Common myeloid progenitor, CD34-positive (primary cell): ENCODE data around the gene ZPBP2.

Experiments used
- CTCF ChIA-PET: fragments of 350-600 bp; sonication (Branson Sonifier 250); formaldehyde crosslinking; loops from one replicate; lab custom pipeline; 2021; ENCODE audit warnings: antibody characterized with exemption; lab: Charles Lee
- POLR2A ChIA-PET: fragments of 350-600 bp; sonication (Branson Sonifier 250); formaldehyde crosslinking; loops from one replicate; lab custom pipeline; 2021; ENCODE audit warnings: antibody characterized with exemption; lab: Charles Lee
- DNase-seq, 3 donors: peaks; one replicate each; pipeline versions ENCODE4 v3.0.0 to v3.0.0-alpha.2; 2013
- H3K27ac ChIP-seq, 2 experiments: 1 replicate in 1 of 2; 2 replicates in 1 of 2; pipeline ENCODE4 v1.7.0; 2013; ENCODE audit warnings: inconsistent platforms in 2 of 2, low read length in 2 of 2, mild to moderate bottlenecking in 2 of 2, low read depth in 1 of 2, moderate library complexity in 1 of 2; ENCODE audit not compliant: severe bottlenecking in 2 of 2, insufficient read depth in 1 of 2, poor library complexity in 1 of 2
- H3K27me3 ChIP-seq, 5 experiments: replicated peaks in 2 of 5; 1 replicate in 3 of 5; 2 replicates in 2 of 5; pipeline versions ENCODE4 v1.6.1 to v1.7.0; 2013; ENCODE audit warnings: low read length in 4 of 5, mild to moderate bottlenecking in 2 of 5, moderate library complexity in 2 of 5, inconsistent platforms in 1 of 5; ENCODE audit not compliant: insufficient read depth in 5 of 5, control insufficient read depth in 4 of 5
- H3K36me3 ChIP-seq, 4 experiments: 1 replicate in 2 of 4; 2 replicates in 2 of 4; pipeline versions ENCODE4 v1.6.1 to v1.7.0; 2013; ENCODE audit warnings: low read length in 3 of 4, control low read depth in 1 of 4, mild to moderate bottlenecking in 1 of 4; ENCODE audit not compliant: control insufficient read depth in 4 of 4, insufficient read depth in 4 of 4
- H3K4me1 ChIP-seq, 4 experiments: 1 replicate in 3 of 4; 2 replicates in 1 of 4; pipeline versions ENCODE4 v1.6.1 to v1.7.1; 2013; ENCODE audit warnings: low read length in 3 of 4, mild to moderate bottlenecking in 3 of 4, control low read depth in 1 of 4, inconsistent platforms in 1 of 4, moderate library complexity in 1 of 4; ENCODE audit not compliant: control insufficient read depth in 4 of 4, insufficient read depth in 4 of 4; ENCODE audit errors: control extremely low read depth in 1 of 4
- H3K4me3 ChIP-seq, 7 experiments: 1 replicate in 4 of 7; 2 replicates in 3 of 7; pipeline versions ENCODE4 v1.5.1 to v1.7.0; 2013; ENCODE audit warnings: mild to moderate bottlenecking in 7 of 7, low read length in 6 of 7, moderate library complexity in 6 of 7, inconsistent platforms in 2 of 7, low read depth in 2 of 7, control low read depth in 1 of 7; ENCODE audit not compliant: insufficient read depth in 4 of 7, control insufficient read depth in 1 of 7; ENCODE audit errors: extremely low read depth in 1 of 7
- H3K9me3 ChIP-seq, 5 experiments: 1 replicate in 4 of 5; 2 replicates in 1 of 5; pipeline versions ENCODE4 v1.6.1 to v1.7.1; 2013; ENCODE audit warnings: low read length in 4 of 5, mild to moderate bottlenecking in 2 of 5, inconsistent platforms in 1 of 5, low read depth in 1 of 5, moderate library complexity in 1 of 5; ENCODE audit not compliant: control insufficient read depth in 4 of 5, insufficient read depth in 2 of 5; ENCODE audit errors: control extremely low read depth in 1 of 5
- WGBS: methylation state at CpG from one replicate; pipeline ENCODE4 v1.1.5; 2013; ENCODE audit not compliant: insufficient coverage; 5-methylcytosine and 5-hydroxymethylcytosine counted together

The ZPBP2 gene

GRCh38 chr17:39904990-39905288 lies 36.9 kb downstream of the ZPBP2 start:
- POLR2A ChIA-PET = no interaction called here
- CTCF ChIA-PET = interaction anchor here (1.0 to 1.5 kb wide), 3 partner anchors 9 to 113 kb away, joined by 3 to 4 read pairs (median 3); no protein-coding TSS in a partner anchor

DNA sequence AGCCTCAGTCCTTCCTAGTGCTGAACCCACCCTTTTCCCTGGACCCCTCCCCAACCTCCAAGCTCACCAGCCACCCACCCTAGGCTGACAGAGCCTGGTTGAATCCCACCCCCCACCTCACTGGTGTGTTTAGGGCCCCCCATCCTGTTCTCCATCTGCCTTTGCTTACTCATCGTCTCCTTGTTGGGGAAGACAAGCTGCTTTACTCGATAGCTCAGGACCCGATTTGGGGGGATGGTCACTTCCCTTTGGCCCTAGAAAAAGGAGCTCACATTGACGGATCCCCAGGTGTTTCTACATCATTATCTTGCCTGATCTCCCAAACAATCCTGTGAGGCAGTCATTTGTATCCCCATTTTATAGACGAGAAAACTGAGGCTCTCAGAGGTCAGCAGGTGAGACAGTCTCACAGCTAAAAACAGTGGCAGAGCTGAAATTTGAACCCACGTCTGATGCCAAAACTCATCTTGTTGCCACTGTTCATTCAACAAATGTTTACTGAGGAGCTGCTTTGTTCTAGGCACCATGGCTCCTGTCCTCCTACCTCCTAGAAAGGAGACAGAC lies 40.9 kb downstream of the ZPBP2 start:
- Histone ChIP-seq H3K27me3 (no peaks in the 10 kb centered on the region), H3K9me3 (no peaks in the 10 kb centered on the region), H3K4me3 (no peak overlapping the region), H3K36me3 (peaks cover 0 to 13% (median 0%) of the 10 kb centered on the region in 4 experiments), H3K27ac (no peak overlapping the region), H3K4me1 (peaks cover 0 to 17% (median 4%) of the 10 kb centered on the region in 4 experiments)
- no peak for DNase-seq
- POLR2A ChIA-PET = no interaction called here
- 100% methylated on average over 6 of the region's 6 CpGs for WGBS
- CTCF ChIA-PET = interaction anchor here (1.0 to 1.1 kb wide), 2 partner anchors 11 to 31 kb away, joined by 3 to 4 read pairs; no protein-coding TSS in a partner anchor

More at GRCh38 chr17:39904990-39905288, 36.9 kb downstream of the ZPBP2 start:
- Histone ChIP-seq H3K4me1 (peaks cover 8 to 32% (median 16%) of the 10 kb centered on the region in 4 experiments), H3K9me3 (no peaks in the 10 kb centered on the region), H3K27me3 (no peaks in the 10 kb centered on the region), H3K27ac (no peak overlapping the region), H3K4me3 (no peak overlapping the region), H3K36me3 (peaks cover 0 to 6% (median 0%) of the 10 kb centered on the region in 4 experiments)
- DNase-seq = no peak
- WGBS = 100% methylated on average over 3 of the region's 3 CpGs

GRCh38 chr17:39913989-39914388 lies 46.0 kb downstream of the ZPBP2 start:
- DNase-seq = no peak
- POLR2A ChIA-PET = no interaction called here
- Histone ChIP-seq H3K27ac (no peak overlapping the region), H3K4me1 (no peaks in the 10 kb centered on the region), H3K27me3 (no peaks in the 10 kb centered on the region), H3K9me3 (no peaks in the 10 kb centered on the region), H3K36me3 (peaks cover 6 to 11% (median 7%) of the 10 kb centered on the region in 4 experiments), H3K4me3 (no peak overlapping the region)
- CTCF ChIA-PET = no interaction called here
- 88% methylated on average over 3 of the region's 3 CpGs for WGBS

DNA sequence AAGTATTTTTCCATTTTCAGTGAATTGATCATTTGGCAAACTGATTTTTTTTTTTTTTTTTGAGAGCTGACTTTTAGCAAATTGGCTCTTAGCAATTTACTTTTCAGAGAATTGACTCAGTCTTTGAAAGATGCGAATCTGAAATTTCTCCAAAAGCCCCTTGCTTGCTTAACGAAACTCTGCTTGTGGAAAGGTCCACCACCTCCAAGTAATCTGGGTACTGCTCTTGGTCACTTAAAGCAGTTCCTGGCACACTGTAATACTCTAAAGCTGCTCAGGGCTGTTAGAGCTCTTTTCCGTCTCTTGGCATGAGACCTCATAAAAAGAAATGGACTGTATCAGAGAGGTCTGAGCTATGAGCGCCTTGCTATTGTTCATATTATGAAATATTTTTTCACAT lies 47.6 kb downstream of the ZPBP2 start:
- DNase-seq = no peak
- Histone ChIP-seq H3K27ac (no peak overlapping the region), H3K27me3 (no peaks in the 10 kb centered on the region), H3K9me3 (no peaks in the 10 kb centered on the region), H3K36me3 (peaks cover 10 to 18% (median 15%) of the 10 kb centered on the region in 4 experiments), H3K4me1 (peaks cover 0 to 4% (median under 1%) of the 10 kb centered on the region in 4 experiments), H3K4me3 (no peak overlapping the region)
- CTCF ChIA-PET = interaction anchor here (1.3 kb wide), 1 partner anchor 43 kb away, joined by 4 read pairs; no protein-coding TSS in a partner anchor
- 95% methylated on average over 2 of the region's 4 CpGs for WGBS
- POLR2A ChIA-PET = no interaction called here

DNA sequence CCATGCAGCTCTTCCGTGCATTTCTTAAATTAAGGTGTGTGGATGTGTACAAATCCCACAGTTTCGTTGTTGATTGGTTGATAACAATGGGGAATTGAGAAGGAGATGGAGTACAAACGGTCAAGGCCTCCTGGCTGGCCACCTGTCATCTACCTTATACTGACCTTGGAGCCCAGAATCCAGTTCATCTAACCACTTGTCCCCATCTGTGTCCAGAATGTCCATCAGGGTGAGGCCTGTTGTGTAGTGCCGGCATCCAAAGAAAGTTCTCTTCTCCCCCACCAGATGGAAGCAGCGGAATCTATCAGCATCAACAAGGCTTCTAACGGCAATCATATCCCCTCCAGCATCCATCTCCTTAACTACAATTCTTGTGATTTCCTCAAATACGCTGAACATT lies 48.9 kb downstream of the ZPBP2 start:
- Histone ChIP-seq H3K4me1 (peaks cover 0 to 18% (median 9%) of the 10 kb centered on the region in 4 experiments), H3K27ac (no peak overlapping the region), H3K36me3 (peaks cover 11 to 27% (median 22%) of the 10 kb centered on the region in 4 experiments), H3K4me3 (no peak overlapping the region), H3K9me3 (no peaks in the 10 kb centered on the region), H3K27me3 (no peaks in the 10 kb centered on the region)
- DNase-seq = no peak
- 96% methylated on average over 3 of the region's 7 CpGs for WGBS
- CTCF ChIA-PET = no interaction called here
- POLR2A ChIA-PET = no interaction called here

DNA sequence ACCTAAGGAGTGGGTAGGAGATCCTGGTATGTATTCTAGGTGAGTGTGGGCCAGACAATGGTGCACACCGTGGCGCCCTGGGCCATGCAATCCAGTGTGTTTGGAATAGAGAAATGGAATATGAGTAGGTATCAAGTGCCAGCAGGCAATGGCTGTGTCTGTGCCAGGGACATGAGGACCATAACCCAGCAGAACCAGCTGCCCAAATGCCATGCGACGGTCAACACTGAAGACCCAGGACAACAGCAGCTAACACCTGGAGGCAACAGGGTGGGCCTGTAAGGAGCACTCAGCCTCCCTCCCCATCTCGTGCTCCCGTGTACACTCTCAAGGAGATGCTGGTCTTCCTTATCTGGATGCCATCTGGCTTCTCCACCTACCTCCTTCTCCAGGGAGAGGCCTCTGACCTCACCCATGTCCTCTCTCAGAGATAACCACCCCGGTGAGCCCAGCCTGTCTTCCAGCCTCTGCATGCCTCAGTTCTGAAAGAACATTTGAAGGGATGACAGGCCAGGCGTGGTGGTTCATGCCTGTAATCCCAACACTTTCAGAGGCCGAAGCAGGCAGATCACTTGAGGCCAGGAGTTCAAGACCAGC lies 51.2 kb downstream of the ZPBP2 start:
- no peaks in the 10 kb centered on the region for H3K27me3 ChIP-seq
- WGBS = 98% methylated on average over 5 of the region's 9 CpGs
- POLR2A ChIA-PET = no interaction called here
- H3K36me3 ChIP-seq = peaks cover 10 to 45% (median 39%) of the 10 kb centered on the region in 4 experiments
- CTCF ChIA-PET = interaction anchor here (1.5 kb wide), 1 partner anchor 20 kb away, joined by 5 read pairs; no protein-coding TSS in a partner anchor
- H3K9me3 ChIP-seq = no peaks in the 10 kb centered on the region
- H3K4me1 ChIP-seq = peaks cover 0 to 33% (median 13%) of the 10 kb centered on the region in 4 experiments
- no peak for DNase-seq
- H3K27ac ChIP-seq = no peak overlapping the region
- H3K4me3 ChIP-seq = no peak overlapping the region
